Measurements from ENCODE around the gene DDRGK1. TPM values are rescaled to one million over a fixed set of nuclear protein-coding genes. Genes with fewer than 3 reads are reported as not detected.
"Not testable (repeated sequence)": the region's sequence is repeated elsewhere in the genome, so short reads cannot be mapped to it uniquely, and the experiment has no call there.

The DDRGK1 gene
- total RNA-seq, 4 donors from 2014 or later, result 59.2 to 71.7 (median 66.4) TPM

DNA sequence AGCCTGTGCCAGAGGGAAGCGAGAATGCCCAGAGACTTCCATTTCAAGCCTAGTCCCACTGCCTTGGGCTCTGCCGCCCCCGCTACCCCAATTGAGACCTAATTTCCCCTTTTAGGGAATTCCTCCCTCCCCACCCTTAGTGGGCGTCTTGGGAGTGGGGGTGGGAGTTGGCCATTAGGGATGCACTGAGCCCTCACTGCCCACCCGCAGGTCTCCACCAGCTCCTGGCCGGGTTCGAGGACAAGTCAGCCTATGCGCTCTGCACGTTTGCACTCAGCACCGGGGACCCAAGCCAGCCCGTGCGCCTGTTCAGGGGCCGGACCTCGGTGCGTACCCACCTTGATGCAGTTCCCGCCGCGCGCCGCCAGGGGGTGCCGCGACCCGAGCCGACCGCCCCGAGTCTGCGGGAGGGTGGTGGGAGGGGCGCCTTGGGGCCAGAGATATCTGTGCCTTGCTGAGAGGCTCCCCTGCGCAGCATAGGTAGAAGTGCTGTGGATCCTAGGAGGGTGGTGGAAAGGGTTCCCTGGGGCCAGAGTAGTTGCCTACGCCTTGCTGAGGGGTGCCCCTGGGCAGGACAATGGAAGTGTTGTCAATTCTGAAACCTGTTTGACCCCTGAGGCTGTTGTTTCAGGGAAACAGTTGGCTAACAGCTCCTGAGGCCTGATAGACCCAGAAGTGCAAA lies 14.0 kb upstream of the DDRGK1 start:
- TF ChIP-seq, protein P1, sequence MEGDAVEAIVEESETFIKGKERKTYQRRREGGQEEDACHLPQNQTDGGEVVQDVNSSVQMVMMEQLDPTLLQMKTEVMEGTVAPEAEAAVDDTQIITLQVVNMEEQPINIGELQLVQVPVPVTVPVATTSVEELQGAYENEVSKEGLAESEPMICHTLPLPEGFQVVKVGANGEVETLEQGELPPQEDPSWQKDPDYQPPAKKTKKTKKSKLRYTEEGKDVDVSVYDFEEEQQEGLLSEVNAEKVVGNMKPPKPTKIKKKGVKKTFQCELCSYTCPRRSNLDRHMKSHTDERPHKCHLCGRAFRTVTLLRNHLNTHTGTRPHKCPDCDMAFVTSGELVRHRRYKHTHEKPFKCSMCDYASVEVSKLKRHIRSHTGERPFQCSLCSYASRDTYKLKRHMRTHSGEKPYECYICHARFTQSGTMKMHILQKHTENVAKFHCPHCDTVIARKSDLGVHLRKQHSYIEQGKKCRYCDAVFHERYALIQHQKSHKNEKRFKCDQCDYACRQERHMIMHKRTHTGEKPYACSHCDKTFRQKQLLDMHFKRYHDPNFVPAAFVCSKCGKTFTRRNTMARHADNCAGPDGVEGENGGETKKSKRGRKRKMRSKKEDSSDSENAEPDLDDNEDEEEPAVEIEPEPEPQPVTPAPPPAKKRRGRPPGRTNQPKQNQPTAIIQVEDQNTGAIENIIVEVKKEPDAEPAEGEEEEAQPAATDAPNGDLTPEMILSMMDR (IDR thresholded peaks at IDR 0.05), result peak; percentile 67 to 98 (median 92)
- TF ChIP-seq POLR2A (IDR thresholded peaks at IDR 0.05), result no peak
- Histone ChIP-seq H3K27ac (peak overlapping the region in 3 of 4 donors; percentile 6 to 52 (median 18)), H3K27me3 (no peaks in the 10 kb centered on the region), H3K36me3 (peaks cover 0 to 83% (median 16%) of the 10 kb centered on the region in 3 donors), H3K4me1 (peaks cover 6 to 38% (median 8%) of the 10 kb centered on the region in 3 donors), H3K4me3 (peak overlapping the region in 1 of 4 donors; percentile 14), H3K9me3 (no peaks in the 10 kb centered on the region)
- intact Hi-C loops (cut with DNase I), result loop anchor here (10.0 kb wide), 1 partner anchor 96 kb away; no protein-coding TSS in a partner anchor
- 45 to 65% methylated on average over 4 to 9 of the region's 30 CpGs for WGBS, 2 donors
- no peak for DNase-seq

DNA sequence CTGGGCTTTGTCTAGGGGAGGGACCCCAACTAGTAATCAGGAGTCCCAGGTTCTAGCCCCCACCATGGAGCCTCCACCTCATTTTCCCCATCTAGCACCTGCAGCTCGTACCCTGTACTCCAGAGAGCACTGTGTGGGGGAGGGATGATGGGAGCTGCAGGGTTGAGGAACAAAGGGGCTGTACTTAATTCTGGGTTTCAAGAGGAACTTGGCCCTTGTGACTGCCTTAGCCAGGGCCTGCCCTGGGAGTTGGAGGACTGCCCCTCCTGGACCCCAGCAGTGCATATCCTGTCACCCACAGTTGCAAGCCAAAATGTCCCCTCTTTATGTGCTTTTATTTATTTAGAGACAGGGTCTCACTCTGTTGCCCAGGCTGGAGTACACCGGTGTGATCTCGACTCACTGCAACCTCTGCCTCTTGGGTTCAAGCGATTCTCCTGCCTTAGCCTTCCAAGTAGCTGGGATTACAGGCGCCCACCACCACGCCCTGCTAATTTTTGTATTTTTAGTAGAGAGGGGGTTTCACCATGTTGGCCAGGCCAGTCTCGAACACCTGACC lies 11.0 kb upstream of the DDRGK1 start:
- 92 to 97% methylated on average over 6 to 7 of the region's 7 CpGs for WGBS, 2 donors
- intact Hi-C loops (cut with DNase I), result loop anchor here (10.0 kb wide), 1 partner anchor 99 kb away; no protein-coding TSS in a partner anchor
- H3K36me3 ChIP-seq, result peaks cover 0 to 58% (median 18%) of the 10 kb centered on the region in 3 donors

DNA sequence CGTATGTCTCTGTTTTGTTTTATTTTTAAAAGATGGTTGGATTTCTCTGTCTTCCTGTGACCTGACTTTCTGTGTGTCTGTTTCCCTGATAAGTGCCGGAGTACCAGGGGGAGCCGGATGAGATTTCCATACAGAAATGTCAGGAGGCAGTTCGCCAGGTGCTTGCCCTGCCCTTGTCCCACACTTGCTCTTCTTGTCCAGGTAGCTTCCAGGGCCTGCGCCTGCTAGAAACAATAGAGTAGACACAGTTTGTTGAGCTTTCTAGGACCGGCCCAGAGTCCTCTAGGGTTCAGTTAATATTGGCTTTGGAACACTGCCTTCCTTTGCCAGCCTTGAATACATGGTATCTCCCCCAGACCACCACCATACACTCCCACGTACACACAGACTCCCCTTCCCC lies 8.7 kb upstream of the DDRGK1 start:
- intact Hi-C loops (cut with DNase I), result loop anchor here (10.0 kb wide), 1 partner anchor 102 kb away; no protein-coding TSS in a partner anchor
- no peak overlapping the region for H3K4me3 ChIP-seq
- H3K27me3 ChIP-seq, result no peaks in the 10 kb centered on the region
- no peak overlapping the region for H3K27ac ChIP-seq
- 93% methylated on average over 7 of the region's 7 CpGs for whole genome bisulfite sequencing, 2 donors
- peaks cover 8 to 30% (median 15%) of the 10 kb centered on the region in 3 donors for H3K4me1 ChIP-seq
- H3K9me3 ChIP-seq, result no peaks in the 10 kb centered on the region
- H3K36me3 ChIP-seq, result peaks cover 0 to 46% (median 18%) of the 10 kb centered on the region in 3 donors
- TF ChIP-seq, protein P1 (IDR thresholded peaks at IDR 0.05), result no peak
- TF ChIP-seq POLR2A (IDR thresholded peaks at IDR 0.05), result no peak
- DNase-seq, result no peak

More for the DNA sequence above, 11.0 kb upstream of the DDRGK1 start:
- DNase-seq, H3K27ac ChIP-seq, H3K9me3 ChIP-seq, H3K27me3 ChIP-seq, H3K4me3 ChIP-seq: not testable (repeated sequence)
- H3K4me1 ChIP-seq, result peaks cover 8 to 22% (median 10%) of the 10 kb centered on the region in 3 donors

DNA sequence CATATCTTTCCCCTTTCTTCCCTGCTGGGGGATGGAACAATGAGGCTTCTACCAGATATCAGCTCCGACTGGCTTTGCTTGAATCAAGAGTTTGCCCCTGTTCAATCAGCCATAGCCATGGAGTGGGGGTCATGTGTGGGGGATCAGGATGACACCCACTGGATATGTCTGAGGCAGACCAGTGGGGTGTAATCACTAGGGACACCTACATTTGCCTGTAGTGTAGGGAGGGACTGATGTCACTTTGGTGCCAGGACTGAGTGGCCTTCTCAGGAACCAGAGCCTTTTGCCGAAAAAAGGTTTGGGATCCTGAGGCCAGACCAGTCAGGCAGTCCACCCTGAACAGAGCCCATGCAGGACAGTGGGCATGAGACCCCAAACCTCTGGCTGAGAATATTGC lies 5.9 kb upstream of the DDRGK1 start:
- peaks cover 7 to 29% (median 15%) of the 10 kb centered on the region in 3 donors for H3K4me1 ChIP-seq
- intact Hi-C loops (cut with DNase I), result loop anchor here (10.0 kb wide), 1 partner anchor 104 kb away; no protein-coding TSS in a partner anchor
- DNase-seq, result no peak
- TF ChIP-seq, protein P1 (IDR thresholded peaks at IDR 0.05), result no peak
- TF ChIP-seq POLR2A (IDR thresholded peaks at IDR 0.05), result no peak
- peak overlapping the region; percentile 76 to 95 (median 80) for H3K4me3 ChIP-seq
- no peak overlapping the region for H3K27ac ChIP-seq
- peaks cover 0 to 24% (median 14%) of the 10 kb centered on the region in 3 donors for H3K36me3 ChIP-seq
- H3K27me3 ChIP-seq, result no peaks in the 10 kb centered on the region
- WGBS, 2 donors, result 73 to 75% methylated on average over 2 of the region's 2 CpGs
- H3K9me3 ChIP-seq, result no peaks in the 10 kb centered on the region

DNA sequence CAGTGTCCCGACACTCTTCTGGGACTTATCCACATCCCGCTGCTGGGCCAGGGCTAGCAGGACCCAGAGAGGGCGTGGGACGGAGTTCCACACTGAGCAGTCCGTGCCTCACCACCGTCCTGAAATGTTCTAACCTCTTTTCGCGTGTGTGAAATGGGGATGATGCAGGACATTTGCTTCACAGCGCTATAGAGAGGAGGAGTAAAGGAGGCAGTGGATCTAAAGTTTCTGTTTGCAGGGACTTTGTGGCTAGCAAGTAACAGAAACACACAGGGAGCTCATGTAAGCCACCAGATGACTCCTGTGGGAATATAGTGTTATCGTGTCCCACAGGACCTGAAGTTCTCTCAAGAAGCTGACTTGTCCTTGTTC lies 5.5 kb upstream of the DDRGK1 start:
- Histone ChIP-seq H3K27ac (peak overlapping the region; percentile 86 to 93 (median 87)), H3K9me3 (no peaks in the 10 kb centered on the region), H3K27me3 (no peaks in the 10 kb centered on the region), H3K36me3 (peaks cover 0 to 20% (median 10%) of the 10 kb centered on the region in 3 donors), H3K4me1 (peaks cover 7 to 29% (median 15%) of the 10 kb centered on the region in 3 donors), H3K4me3 (peak overlapping the region; percentile 76 to 95 (median 80))
- 0 to 5% methylated on average over 4 to 8 of the region's 10 CpGs for WGBS, 2 donors
- intact Hi-C loops (cut with DNase I), result loop anchor here (10.0 kb wide), 1 partner anchor 105 kb away; no protein-coding TSS in a partner anchor
- TF ChIP-seq, protein P1 (IDR thresholded peaks at IDR 0.05), result no peak
- TF ChIP-seq POLR2A (IDR thresholded peaks at IDR 0.05), result no peak
- DNase-seq, result no peak

Data from esophagus squamous epithelium (tissue), 5 donors.